ENCODE results near the gene IVNS1ABP. TPM values are rescaled to one million over a fixed set of nuclear protein-coding genes. Genes with fewer than 3 reads are reported as not detected.

IVNS1ABP gene
- total and polyA plus RNA-seq, 9 of the 15 experiments (the other 6 are each of a cell fraction or from before 2014, with no cell fraction given), result 30.6 to 126 (median 77.7) TPM

DNA sequence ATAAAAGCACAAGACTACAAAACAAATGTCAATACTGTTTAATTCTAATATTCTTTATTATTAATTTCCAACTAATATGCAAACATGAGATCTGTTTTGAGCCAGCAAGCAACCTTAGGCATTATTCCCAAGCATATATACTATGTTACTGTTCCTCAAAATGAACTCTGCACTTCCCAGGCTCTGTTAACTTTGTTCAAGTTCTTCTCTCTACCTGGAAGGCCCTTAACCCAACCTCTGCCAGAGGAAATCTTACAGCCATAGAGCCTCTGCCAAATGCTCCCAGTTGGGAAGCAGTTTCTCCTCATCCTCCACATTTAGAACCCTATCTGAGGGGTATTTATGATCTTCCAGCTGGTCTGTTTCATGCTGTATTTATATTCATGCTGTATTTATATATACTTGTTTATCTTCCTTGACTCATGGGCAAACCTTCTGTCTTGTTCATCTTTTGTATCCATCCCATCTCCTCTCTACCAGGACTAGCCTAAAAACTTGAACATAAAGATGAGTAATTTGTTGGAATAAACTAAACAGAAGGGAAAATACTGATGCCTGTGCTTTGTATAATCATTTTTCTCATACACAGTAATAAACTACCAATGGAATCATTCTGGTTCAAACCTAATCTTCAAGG is 5.3 kb downstream of the IVNS1ABP start:
- DNase-seq (ENCODE audit: extremely low read depth in 1 of 4, low spot score in 3 of 4), result no peak
- intact Hi-C loops (cut with micrococcal nuclease), result loop anchor here (10.0 kb wide), 4 partner anchors 107 to 803 kb away; partner anchors contain the start of genes EDEM3 and RNF2
- Histone ChIP-seq H3K27me3 (ENCODE audit: control insufficient read depth in 2 of 2, insufficient read depth in 2 of 2, low read length in 2 of 2) (no peaks in the 10 kb centered on the region), H3K4me3 (no peak overlapping the region), H4K20me1 (replicated peaks; ENCODE audit: control insufficient read depth, insufficient read depth, low read length) (peaks cover 29% of the 10 kb centered on the region), H3K4me1 (replicated peaks in 1 of 2; ENCODE audit: control insufficient read depth in 2 of 2, insufficient read depth in 2 of 2, low read length in 2 of 2) (peaks cover 8 to 27% of the 10 kb centered on the region in 2 experiments; a peak in 3 of 5 replicates), H3K4me2 (ENCODE audit: insufficient read depth, low read length) (no peak overlapping the region), H3K27ac (ENCODE audit: extremely low read depth, low read depth, low read length) (no peak overlapping the region), H3K79me2 (ENCODE audit: control insufficient read depth, insufficient read depth, low read length) (peaks cover 82% of the 10 kb centered on the region), H3K9ac (ENCODE audit: insufficient read depth in 1 of 2, low read depth in 2 of 2, low read length in 2 of 2) (no peak overlapping the region), H2AFZ (ENCODE audit: low read depth, low read length) (no peak overlapping the region), H3K36me3 (ENCODE audit: control insufficient read depth, insufficient read depth, low read length) (peaks cover 64% of the 10 kb centered on the region), H3K9me1 (ENCODE audit: control insufficient read depth, insufficient read depth, low read length) (no peaks in the 10 kb centered on the region), H3K9me3 (replicated peaks; ENCODE audit: control insufficient read depth, insufficient read depth, low read depth, low read length) (no peaks in the 10 kb centered on the region)
- POLR2A ChIA-PET, result interaction anchor here (0.6 kb wide), 1 partner anchor 18 kb away, joined by 3 read pairs; no protein-coding TSS in a partner anchor
- TF ChIP-seq, protein P1, sequence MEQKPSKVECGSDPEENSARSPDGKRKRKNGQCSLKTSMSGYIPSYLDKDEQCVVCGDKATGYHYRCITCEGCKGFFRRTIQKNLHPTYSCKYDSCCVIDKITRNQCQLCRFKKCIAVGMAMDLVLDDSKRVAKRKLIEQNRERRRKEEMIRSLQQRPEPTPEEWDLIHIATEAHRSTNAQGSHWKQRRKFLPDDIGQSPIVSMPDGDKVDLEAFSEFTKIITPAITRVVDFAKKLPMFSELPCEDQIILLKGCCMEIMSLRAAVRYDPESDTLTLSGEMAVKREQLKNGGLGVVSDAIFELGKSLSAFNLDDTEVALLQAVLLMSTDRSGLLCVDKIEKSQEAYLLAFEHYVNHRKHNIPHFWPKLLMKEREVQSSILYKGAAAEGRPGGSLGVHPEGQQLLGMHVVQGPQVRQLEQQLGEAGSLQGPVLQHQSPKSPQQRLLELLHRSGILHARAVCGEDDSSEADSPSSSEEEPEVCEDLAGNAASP (IDR thresholded peaks at IDR 0.05), result no peak
- TF ChIP-seq SMARCC2 (IDR thresholded peaks at IDR 0.05; ENCODE audit: low read depth), result no peak
- no peak for TF ChIP-seq MCM3 (IDR thresholded peaks at IDR 0.05)
- no peak for TF ChIP-seq EP400 (IDR thresholded peaks at IDR 0.05)
- no peak for TF ChIP-seq COPS2 (conservative IDR thresholded peaks at IDR 0.05)
- TF ChIP-seq, protein P2, sequence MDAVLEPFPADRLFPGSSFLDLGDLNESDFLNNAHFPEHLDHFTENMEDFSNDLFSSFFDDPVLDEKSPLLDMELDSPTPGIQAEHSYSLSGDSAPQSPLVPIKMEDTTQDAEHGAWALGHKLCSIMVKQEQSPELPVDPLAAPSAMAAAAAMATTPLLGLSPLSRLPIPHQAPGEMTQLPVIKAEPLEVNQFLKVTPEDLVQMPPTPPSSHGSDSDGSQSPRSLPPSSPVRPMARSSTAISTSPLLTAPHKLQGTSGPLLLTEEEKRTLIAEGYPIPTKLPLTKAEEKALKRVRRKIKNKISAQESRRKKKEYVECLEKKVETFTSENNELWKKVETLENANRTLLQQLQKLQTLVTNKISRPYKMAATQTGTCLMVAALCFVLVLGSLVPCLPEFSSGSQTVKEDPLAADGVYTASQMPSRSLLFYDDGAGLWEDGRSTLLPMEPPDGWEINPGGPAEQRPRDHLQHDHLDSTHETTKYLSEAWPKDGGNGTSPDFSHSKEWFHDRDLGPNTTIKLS (IDR thresholded peaks at IDR 0.05; ENCODE audit: borderline replicate concordance, low read depth), result no peak
- no peak for TF ChIP-seq ZNF347 (CRISPR knock-in tag; IDR thresholded peaks at IDR 0.05; ENCODE audit: low read depth)
- no peak for TF ChIP-seq HDAC1 (IDR thresholded peaks at IDR 0.05)
- no peak for TF ChIP-seq RBBP5 (IDR thresholded peaks at IDR 0.05; ENCODE audit: borderline replicate concordance, insufficient read depth, low read length, poor library complexity, severe bottlenecking)
- TF ChIP-seq KAT2B (IDR thresholded peaks at IDR 0.05; ENCODE audit: low read depth, low read length), result no peak
- no peak for TF ChIP-seq HNRNPH1 (optimal IDR thresholded peaks at IDR 0.05; ENCODE audit: low read depth, low read length)
- TF ChIP-seq, protein P3, sequence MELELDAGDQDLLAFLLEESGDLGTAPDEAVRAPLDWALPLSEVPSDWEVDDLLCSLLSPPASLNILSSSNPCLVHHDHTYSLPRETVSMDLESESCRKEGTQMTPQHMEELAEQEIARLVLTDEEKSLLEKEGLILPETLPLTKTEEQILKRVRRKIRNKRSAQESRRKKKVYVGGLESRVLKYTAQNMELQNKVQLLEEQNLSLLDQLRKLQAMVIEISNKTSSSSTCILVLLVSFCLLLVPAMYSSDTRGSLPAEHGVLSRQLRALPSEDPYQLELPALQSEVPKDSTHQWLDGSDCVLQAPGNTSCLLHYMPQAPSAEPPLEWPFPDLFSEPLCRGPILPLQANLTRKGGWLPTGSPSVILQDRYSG (tag; conservative IDR thresholded peaks at IDR 0.05; ENCODE audit: low read depth), result no peak
- no peak for TF ChIP-seq POLR3A (IDR thresholded peaks at IDR 0.05; ENCODE audit: borderline replicate concordance, extremely low read depth, insufficient read depth, insufficient read length)
- in situ Hi-C loops (cut with MboI), result no loop called here
- no peak for FAIRE-seq
- CTCF ChIA-PET (ENCODE audit: low intra/inter-chr PET ratio), result interaction anchor here (0.6 kb wide), 1 partner anchor 44 kb away, joined by 3 read pairs; no protein-coding TSS in a partner anchor
- no TSS peak for BruUV-seq (replicated peaks)
- ATAC-seq, result no peak
